GM19035 (cell line): ENCODE results near the gene ARID5B.
A peak's percentile ranks its signal among the peaks of the same experiment; 100 is the strongest.

ENCODE experiments used
- ATAC-seq: cut with Tn5 transposase; IDR thresholded peaks from one replicate; pipeline ENCODE4 v1.9.1; 2021; ENCODE audit not compliant: unreplicated experiment

Gene ARID5B

DNA sequence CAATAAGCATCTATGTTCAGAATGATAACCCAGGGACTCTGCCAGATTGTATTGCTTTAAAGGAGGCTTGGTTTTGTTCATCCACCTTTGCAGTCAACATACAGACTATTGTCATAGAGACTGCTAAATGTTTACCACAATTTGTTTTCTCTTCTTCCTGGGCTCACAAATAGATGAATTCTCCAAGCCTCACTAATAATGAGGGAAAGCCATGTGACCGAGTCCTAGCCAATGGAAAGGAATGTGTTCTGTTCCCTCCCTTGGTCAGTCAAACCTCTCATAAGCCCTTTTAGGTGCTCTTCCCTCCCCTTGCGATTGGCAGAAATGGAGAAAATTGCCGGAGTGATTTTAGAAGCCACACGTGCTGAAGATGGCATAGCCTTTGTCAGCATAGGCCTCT is 230.2 kb downstream of the ARID5B start:
- no peak for ATAC-seq

DNA sequence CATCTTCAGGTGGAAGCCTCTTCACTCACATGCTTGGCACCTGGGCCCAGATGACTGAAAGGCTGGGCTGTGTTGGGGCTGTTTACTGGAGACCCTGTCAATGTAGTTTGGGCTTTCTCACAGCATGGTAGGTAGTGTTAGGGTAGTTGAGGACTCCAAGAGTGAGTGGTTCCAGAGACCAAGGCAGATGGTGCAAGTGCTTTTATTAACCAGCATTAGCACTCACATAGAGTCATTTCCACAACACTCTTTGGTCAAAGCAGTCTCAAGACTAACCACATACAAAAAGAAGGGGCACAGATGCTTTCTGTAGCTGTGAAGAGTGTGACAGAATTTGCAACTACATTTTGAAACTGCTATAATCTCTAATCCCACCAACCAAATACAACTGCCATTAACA is 232.1 kb downstream of the ARID5B start:
- peak; percentile 95 for ATAC-seq

GRCh38 chr10:62136931-62137330 is 235.4 kb downstream of the ARID5B start:
- no peak for ATAC-seq
